SH-SY5Y (cell line): ENCODE measurements around the gene ZNF8.

Experiments used
- GATA2 ChIP-seq: IDR thresholded peaks from 2 replicates; pipeline ENCODE4 v1.6.1; 2011; ENCODE audit warnings: mild to moderate bottlenecking, low read depth, low read length
- GATA3 ChIP-seq: IDR thresholded peaks from 2 replicates; pipeline ENCODE4 v1.6.1; 2011; ENCODE audit warnings: low read depth, mild to moderate bottlenecking, low read length, moderate library complexity

DNA sequence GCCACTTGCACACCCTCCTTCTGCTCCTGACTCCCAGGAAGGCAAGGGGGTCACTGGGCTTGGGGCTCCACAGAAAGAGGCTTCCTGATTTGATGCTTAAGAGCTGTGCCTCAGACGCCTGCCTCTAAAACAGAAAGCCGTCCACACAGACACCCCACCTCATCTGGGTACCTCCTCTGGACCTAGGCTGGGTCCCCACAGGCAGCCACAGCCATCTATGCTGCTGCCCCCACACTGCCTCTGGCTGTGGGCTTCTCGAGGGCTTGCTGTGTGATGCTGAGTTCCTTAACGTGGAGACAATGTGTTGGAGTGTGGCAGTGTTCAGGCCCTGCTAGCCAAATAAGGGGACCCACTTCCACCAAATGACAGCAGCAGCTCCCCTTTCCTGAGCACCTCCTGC lies 39.5 kb downstream of the ZNF8 start:
- no peak for TF ChIP-seq GATA2
- no peak for TF ChIP-seq GATA3
